ENCODE measurements around the gene CD82. TPM values are rescaled to one million over a fixed set of nuclear protein-coding genes. Genes with fewer than 3 reads are reported as not detected.

CD82 gene
- total RNA-seq, 3 donors from 2014 or later: 12.0 to 40.4 (median 38.0) TPM

DNA sequence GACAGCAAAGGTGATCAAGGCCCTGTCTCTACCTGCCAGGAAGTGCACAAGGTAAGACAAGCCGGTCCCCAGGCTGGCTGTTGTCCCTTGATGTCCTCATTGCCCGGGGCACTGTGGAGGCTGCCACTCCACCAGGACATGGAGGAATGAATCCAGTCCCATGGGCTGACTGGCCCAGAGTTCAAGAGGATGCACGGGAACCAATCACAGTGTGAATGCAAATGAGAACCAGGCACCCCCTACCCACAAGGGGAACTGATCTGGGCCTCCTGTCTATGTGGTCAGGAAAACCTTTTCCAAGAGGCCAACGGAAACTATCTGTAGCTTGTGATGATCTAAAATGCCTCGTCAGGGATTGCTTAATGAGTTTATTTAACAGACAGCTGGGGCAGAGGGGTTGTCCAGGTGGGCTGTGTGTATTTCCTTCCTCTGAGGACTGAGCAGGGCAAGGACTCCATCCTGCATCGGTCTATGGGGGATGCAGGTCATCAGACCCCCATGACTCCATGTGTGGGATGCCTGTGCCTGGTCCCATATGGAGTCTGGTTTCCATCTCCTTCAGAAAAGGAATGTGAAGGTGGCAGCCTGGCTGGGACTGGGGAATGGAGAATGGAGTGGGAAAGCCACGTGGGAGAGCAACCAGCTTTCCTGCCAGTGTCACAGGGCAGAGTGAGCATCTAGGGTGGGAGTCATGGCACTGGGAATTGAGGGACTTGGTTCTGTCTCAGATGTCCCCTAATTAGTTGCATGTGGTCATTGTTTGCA is 60.5 kb downstream of the CD82 start:
- TF ChIP-seq, protein P1, sequence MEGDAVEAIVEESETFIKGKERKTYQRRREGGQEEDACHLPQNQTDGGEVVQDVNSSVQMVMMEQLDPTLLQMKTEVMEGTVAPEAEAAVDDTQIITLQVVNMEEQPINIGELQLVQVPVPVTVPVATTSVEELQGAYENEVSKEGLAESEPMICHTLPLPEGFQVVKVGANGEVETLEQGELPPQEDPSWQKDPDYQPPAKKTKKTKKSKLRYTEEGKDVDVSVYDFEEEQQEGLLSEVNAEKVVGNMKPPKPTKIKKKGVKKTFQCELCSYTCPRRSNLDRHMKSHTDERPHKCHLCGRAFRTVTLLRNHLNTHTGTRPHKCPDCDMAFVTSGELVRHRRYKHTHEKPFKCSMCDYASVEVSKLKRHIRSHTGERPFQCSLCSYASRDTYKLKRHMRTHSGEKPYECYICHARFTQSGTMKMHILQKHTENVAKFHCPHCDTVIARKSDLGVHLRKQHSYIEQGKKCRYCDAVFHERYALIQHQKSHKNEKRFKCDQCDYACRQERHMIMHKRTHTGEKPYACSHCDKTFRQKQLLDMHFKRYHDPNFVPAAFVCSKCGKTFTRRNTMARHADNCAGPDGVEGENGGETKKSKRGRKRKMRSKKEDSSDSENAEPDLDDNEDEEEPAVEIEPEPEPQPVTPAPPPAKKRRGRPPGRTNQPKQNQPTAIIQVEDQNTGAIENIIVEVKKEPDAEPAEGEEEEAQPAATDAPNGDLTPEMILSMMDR (IDR thresholded peaks at IDR 0.05): no peak
- no peak for TF ChIP-seq POLR2A (IDR thresholded peaks at IDR 0.05)
- TF ChIP-seq POLR2AphosphoS5 (IDR thresholded peaks at IDR 0.05): no peak
- intact Hi-C loops (cut with DNase I; ENCODE audit: low total_unique reads): loop anchor here (10.0 kb wide), 1 partner anchor 289 kb away; no protein-coding TSS in a partner anchor
- no peaks in the 10 kb centered on the region for H3K27me3 ChIP-seq
- no peak for DNase-seq (ENCODE audit: low spot score in 2 of 2)
- no peaks in the 10 kb centered on the region for H3K9me3 ChIP-seq
- H3K4me1 ChIP-seq: peaks cover 0 to 8% of the 10 kb centered on the region in 2 donors
- no peak overlapping the region for H3K27ac ChIP-seq
- no peaks in the 10 kb centered on the region for H3K36me3 ChIP-seq
- no peak overlapping the region for H3K4me3 ChIP-seq

DNA sequence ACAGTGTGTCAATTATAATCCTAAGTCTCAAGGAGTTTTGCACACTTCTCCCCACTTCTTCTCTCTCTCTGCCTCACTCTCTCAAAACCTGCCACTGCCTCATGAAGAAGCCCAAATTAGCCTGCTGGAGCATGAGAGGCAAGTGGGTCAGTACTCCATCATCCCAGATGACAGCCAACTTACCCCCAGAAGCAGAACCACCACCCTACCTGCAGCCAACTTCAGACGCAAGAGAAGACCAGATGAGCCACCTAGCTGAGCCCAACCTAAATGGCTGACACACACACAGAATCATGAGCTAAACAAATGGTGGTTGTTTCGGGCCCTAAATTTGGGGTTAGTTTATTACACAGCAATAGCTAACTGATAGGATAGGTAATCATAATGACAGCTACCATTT is 61.2 kb downstream of the CD82 start:
- Histone ChIP-seq H3K4me3 (no peak overlapping the region), H3K36me3 (no peaks in the 10 kb centered on the region), H3K9me3 (no peaks in the 10 kb centered on the region), H3K27me3 (no peaks in the 10 kb centered on the region), H3K27ac (no peak overlapping the region), H3K4me1 (peaks cover 0 to 8% of the 10 kb centered on the region in 2 donors)
- TF ChIP-seq POLR2A (IDR thresholded peaks at IDR 0.05) (no peak), POLR2AphosphoS5 (IDR thresholded peaks at IDR 0.05) (no peak)
- TF ChIP-seq, protein P1 (IDR thresholded peaks at IDR 0.05): no peak
- DNase-seq (ENCODE audit: low spot score in 2 of 2): no peak
- intact Hi-C loops (cut with DNase I; ENCODE audit: low total_unique reads): loop anchor here (10.0 kb wide), 1 partner anchor 288 kb away; no protein-coding TSS in a partner anchor

DNA sequence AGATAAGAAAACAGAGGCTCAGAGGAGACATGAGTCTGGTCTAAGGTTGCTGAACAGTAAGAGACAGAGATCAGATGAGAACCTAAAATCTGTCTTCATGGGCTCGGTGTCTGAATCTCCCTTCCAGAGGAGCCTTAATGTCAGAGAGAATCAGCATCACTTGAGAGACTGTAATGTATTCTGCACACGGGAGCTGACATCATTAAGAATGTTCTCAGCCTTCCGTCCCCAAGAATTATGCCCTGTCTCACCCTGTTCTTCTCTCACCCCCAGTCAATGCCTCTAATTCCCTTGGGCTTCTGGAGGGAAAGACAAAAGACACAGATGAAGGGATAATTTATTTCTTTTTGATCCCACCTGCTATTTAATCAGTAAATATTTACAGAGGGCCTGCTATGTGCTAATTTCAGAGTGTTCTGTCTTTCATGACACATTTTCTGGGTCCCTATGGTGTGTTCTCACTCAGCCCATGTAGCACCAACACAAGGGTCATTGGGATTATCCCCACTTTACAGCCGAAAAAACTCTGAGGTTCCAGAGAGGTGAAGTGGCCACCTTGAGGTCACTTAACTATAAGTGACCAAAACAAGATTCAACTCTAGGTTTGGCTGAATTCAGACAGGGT is 61.8 kb downstream of the CD82 start:
- Histone ChIP-seq H3K27ac (no peak overlapping the region), H3K36me3 (no peaks in the 10 kb centered on the region), H3K4me1 (peaks cover 0 to 8% of the 10 kb centered on the region in 2 donors), H3K27me3 (no peaks in the 10 kb centered on the region), H3K4me3 (no peak overlapping the region), H3K9me3 (no peaks in the 10 kb centered on the region)
- intact Hi-C loops (cut with DNase I; ENCODE audit: low total_unique reads): loop anchor here (10.0 kb wide), 1 partner anchor 288 kb away; no protein-coding TSS in a partner anchor
- TF ChIP-seq POLR2AphosphoS5 (IDR thresholded peaks at IDR 0.05) (no peak), POLR2A (IDR thresholded peaks at IDR 0.05) (no peak)
- TF ChIP-seq, protein P1 (IDR thresholded peaks at IDR 0.05): no peak
- no peak for DNase-seq (ENCODE audit: low spot score in 2 of 2)

DNA sequence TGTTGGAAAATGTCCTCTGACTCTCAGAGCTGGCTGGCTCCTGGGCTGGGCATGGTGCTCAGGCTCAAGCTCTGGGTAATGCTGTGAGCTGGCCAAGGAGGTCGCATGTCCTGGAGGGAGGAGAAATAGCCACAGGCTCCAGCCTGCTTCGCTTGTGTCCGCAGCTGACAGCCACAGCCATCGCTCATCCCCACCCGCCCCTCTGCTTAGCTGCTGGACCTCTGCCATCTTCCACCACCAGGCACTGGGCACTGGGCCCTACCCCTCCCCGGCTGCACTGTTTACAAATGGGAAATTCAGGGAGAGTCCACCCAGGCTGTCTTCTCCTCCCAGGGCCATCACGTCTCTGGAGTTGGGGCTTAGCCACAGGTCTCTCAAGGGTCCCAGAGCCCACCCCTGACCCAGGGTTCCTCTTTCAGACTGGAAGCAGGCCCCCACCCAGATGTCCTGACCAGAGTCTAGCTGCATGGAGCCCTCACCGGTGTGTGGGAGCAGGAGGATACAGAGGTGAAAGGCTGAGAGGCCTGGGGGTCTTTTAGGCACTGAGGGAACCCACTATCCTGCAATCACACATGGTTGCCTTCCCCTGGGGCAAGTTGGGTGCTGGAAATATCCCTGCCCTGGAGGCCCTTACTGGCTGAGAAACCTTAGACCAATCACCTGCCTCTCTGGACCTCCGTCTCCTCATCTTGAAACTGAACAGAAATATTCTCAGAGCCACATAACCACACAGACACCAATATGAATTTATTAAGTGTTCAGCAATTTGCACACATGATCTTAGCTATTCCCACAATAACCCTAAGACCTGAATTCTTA is 62.7 kb downstream of the CD82 start:
- Histone ChIP-seq H3K27me3 (no peaks in the 10 kb centered on the region), H3K4me3 (no peak overlapping the region), H3K4me1 (peaks cover 0 to 8% of the 10 kb centered on the region in 2 donors), H3K9me3 (no peaks in the 10 kb centered on the region), H3K27ac (peak overlapping the region in 1 of 2 donors; percentile 19), H3K36me3 (no peaks in the 10 kb centered on the region)
- no peak for DNase-seq (ENCODE audit: low spot score in 2 of 2)
- TF ChIP-seq POLR2AphosphoS5 (IDR thresholded peaks at IDR 0.05) (no peak), POLR2A (IDR thresholded peaks at IDR 0.05) (no peak)
- TF ChIP-seq, protein P1 (IDR thresholded peaks at IDR 0.05): no peak
- intact Hi-C loops (cut with DNase I; ENCODE audit: low total_unique reads): loop anchor here (10.0 kb wide), 1 partner anchor 287 kb away; no protein-coding TSS in a partner anchor

Measured in breast epithelium (tissue), 4 donors.